NK-92 treated with Interleukin-12 subunit alpha and Interleukin-12 subunit beta, amount 100 ng/mL, for 24 hours (cell line): ENCODE results near the gene TENM4.

Experiments used
- DNase-seq: peaks from one replicate; lab custom pipeline; 2025; lab: John Stamatoyannopoulos, UW

Gene TENM4

GRCh38 chr11:79084382-79084781, 356.4 kb downstream of the TENM4 start:
- no peak for DNase-seq

- DNase-seq: no peak
Measured at GRCh38 chr11:79083352-79083751, 357.5 kb downstream of the TENM4 start.

- DNase-seq: no peak
Measured at GRCh38 chr11:79082907-79083306, 357.9 kb downstream of the TENM4 start.

GRCh38 chr11:79082280-79082679, 358.6 kb downstream of the TENM4 start:
- no peak for DNase-seq

GRCh38 chr11:79081471-79082031, 359.3 kb downstream of the TENM4 start:
- DNase-seq: no peak

GRCh38 chr11:79080551-79080950, 360.3 kb downstream of the TENM4 start:
- no peak for DNase-seq

GRCh38 chr11:79078999-79079398, 361.8 kb downstream of the TENM4 start:
- no peak for DNase-seq

GRCh38 chr11:79078456-79078855, 362.4 kb downstream of the TENM4 start:
- no peak for DNase-seq

- no peak for DNase-seq
Measured at GRCh38 chr11:79077702-79078330, 363.0 kb downstream of the TENM4 start.

- DNase-seq: no peak
Measured at GRCh38 chr11:79076526-79077115, 364.2 kb downstream of the TENM4 start.

- no peak for DNase-seq
Measured at GRCh38 chr11:79074547-79074946, 366.3 kb downstream of the TENM4 start.

- DNase-seq: no peak
Measured at GRCh38 chr11:79071190-79071589, 369.6 kb downstream of the TENM4 start.

- DNase-seq: no peak
Measured at GRCh38 chr11:79070518-79070917, 370.3 kb downstream of the TENM4 start.

GRCh38 chr11:79069504-79069903, 371.3 kb downstream of the TENM4 start:
- DNase-seq: no peak

- no peak for DNase-seq
Measured at GRCh38 chr11:79068356-79068755, 372.5 kb downstream of the TENM4 start.

- no peak for DNase-seq
Measured at GRCh38 chr11:79067352-79067679, 373.5 kb downstream of the TENM4 start.

GRCh38 chr11:79066456-79067351, 374.1 kb downstream of the TENM4 start:
- DNase-seq: no peak

GRCh38 chr11:79062814-79063762, 377.7 kb downstream of the TENM4 start:
- DNase-seq: no peak

GRCh38 chr11:79060081-79060953, 380.5 kb downstream of the TENM4 start:
- no peak for DNase-seq

GRCh38 chr11:79059141-79059540, 381.7 kb downstream of the TENM4 start:
- no peak for DNase-seq
